ENCODE measurements around the gene RCOR1.

DNA sequence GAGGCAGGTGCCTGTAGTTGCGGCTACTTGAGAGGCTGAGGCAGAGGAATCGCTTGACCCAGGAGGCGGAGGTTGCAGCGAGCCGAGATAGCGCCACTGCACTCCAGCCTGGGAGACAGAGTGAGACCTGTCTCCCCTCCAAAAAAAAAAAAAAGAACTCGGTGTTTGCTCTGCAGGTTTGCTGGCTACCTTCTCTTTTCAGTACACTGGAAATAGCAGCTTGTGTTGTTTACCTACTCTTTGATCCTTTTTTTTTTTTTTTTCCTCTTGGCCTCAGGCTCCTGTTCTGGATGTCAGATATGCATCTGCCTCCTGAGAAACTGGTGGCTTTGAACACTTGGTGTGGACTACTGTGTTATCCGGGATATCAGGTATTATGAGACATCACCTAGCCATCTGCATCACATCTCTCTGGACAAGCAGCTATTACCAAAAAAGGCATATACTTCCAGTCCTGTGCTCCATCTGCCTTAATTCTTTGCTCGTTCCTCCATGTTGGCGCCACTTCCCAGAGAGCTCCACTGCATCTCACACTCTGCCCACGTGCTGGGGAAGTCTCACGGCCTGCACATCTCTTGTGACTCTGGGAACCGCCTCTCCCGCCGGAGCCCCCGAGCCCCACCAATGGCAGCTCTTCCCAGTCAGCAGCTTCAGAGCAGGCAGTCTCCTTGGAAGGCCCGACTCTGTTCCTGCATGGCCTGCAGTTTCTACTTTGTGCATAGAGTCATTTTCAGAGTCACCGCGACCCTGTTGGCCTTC lies 133.9 kb downstream of the RCOR1 start:
- no peak for TF ChIP-seq SP1 (IDR thresholded peaks at IDR 0.05)
- no peak for TF ChIP-seq LEF1 (IDR thresholded peaks at IDR 0.05; ENCODE audit: borderline replicate concordance)
- no peak for TF ChIP-seq TARDBP (IDR thresholded peaks at IDR 0.05)
- TF ChIP-seq ELF4 (IDR thresholded peaks at IDR 0.05), result no peak
- no peak for TF ChIP-seq SUZ12 (IDR thresholded peaks at IDR 0.05)
- no peak for TF ChIP-seq FOXA1 (IDR thresholded peaks at IDR 0.05)
- no peak for TF ChIP-seq HDGF (IDR thresholded peaks at IDR 0.05; ENCODE audit: borderline replicate concordance)
- TF ChIP-seq BHLHE40 (IDR thresholded peaks at IDR 0.05; ENCODE audit: borderline replicate concordance), result no peak
